ENCODE results near the gene DYNLT1. TPM values are rescaled to one million over a fixed set of nuclear protein-coding genes. Genes with fewer than 3 reads are reported as not detected.
A peak's percentile ranks its signal among the peaks of the same experiment; 100 is the strongest.

The DYNLT1 gene
- total and polyA plus RNA-seq, 2 of the 4 experiments (the other 2 are of a cell fraction): 235 to 349 TPM

GRCh38 chr6:158629367-158630221 is 14.9 kb downstream of the DYNLT1 start:
- no peak for DNase-seq
- Histone ChIP-seq H3K23ac (ENCODE audit: low read depth, low read length) (no peak overlapping the region), H2BK120ac (ENCODE audit: low read depth, low read length) (no peak overlapping the region), H3K9me3 (ENCODE audit: control insufficient read depth, insufficient read depth, low read length) (no peaks in the 10 kb centered on the region), H3K4me3 (ENCODE audit: insufficient read depth, low read depth, low read length) (no peak overlapping the region), H3K9me1 (ENCODE audit: insufficient read depth, low read length) (peaks cover 15% of the 10 kb centered on the region), H3K18ac (ENCODE audit: low read depth, low read length) (no peak overlapping the region), H3K4me1 (ENCODE audit: control insufficient read depth, insufficient read depth, low read length) (peaks cover 14% of the 10 kb centered on the region), H2BK5ac (ENCODE audit: low read depth, low read length, poor library complexity, severe bottlenecking) (no peak overlapping the region), H2AK9ac (replicated peaks; ENCODE audit: low read depth, low read length, poor library complexity) (no peak overlapping the region), H3K4ac (ENCODE audit: low read depth, low read length) (no peak overlapping the region), H3K9ac (ENCODE audit: low read depth, low read length) (no peak overlapping the region), H3K27ac (ENCODE audit: insufficient read depth, low read length) (no peak overlapping the region), H3K36me3 (ENCODE audit: control insufficient read depth, insufficient read depth, low read length) (peaks cover 36% of the 10 kb centered on the region), H2AK5ac (ENCODE audit: low read depth, low read length) (no peak overlapping the region), H2BK15ac (ENCODE audit: low read depth, low read length) (no peak overlapping the region), H4K5ac (ENCODE audit: low read depth, low read length) (no peak overlapping the region), H4K20me1 (ENCODE audit: insufficient read depth, low read length) (peaks cover 9% of the 10 kb centered on the region; the same call in 1 of the 2 replicates), H3K4me2 (ENCODE audit: low read depth, low read length) (no peak overlapping the region), H4K8ac (ENCODE audit: low read depth in 2 of 2, low read length in 2 of 2) (no peak overlapping the region), H2AFZ (replicated peaks; ENCODE audit: low read length, poor library complexity) (no peak overlapping the region), H3K79me1 (ENCODE audit: low read depth in 1 of 2, low read length in 2 of 2) (peaks cover 0 to 56% of the 10 kb centered on the region in 2 experiments), H3K56ac (ENCODE audit: extremely low read depth, insufficient read depth, low read length) (no peak overlapping the region), H3K27me3 (ENCODE audit: control insufficient read depth, insufficient read depth, low read length) (no peaks in the 10 kb centered on the region), H2BK20ac (ENCODE audit: low read depth, low read length) (no peak overlapping the region), H4K91ac (ENCODE audit: insufficient read depth, low read depth, low read length) (no peak overlapping the region), H3K14ac (replicated peaks; ENCODE audit: low read depth, low read length) (no peak overlapping the region)
- CTCF ChIA-PET: no interaction called here
- no TSS peak for BruUV-seq (replicated peaks)
- POLR2A ChIA-PET (ENCODE audit: unreplicated experiment): no interaction called here
- ATAC-seq (ENCODE audit: low read depth): no peak
- TF ChIP-seq CTCF (conservative IDR thresholded peaks at IDR 0.05; ENCODE audit: low read depth, low read length) (0 out of 2 replicates have a peak, but pooled peaks have one; percentile 14), NFE2L2 (IDR thresholded peaks at IDR 0.05; ENCODE audit: low read depth, low read length) (no peak), RAD21 (IDR thresholded peaks at IDR 0.05; ENCODE audit: low read length) (peak; percentile 30), SMC3 (IDR thresholded peaks at IDR 0.05; ENCODE audit: low read depth, low read length) (peak; percentile 17; the same call in 1 of the 2 replicates)
- dilution Hi-C loops (cut with HindIII; ENCODE audit: low sequenced_read_pairs, unreplicated experiment): no loop called here
- intact Hi-C loops (cut with micrococcal nuclease): no loop called here
- WGBS, 2 experiments (ENCODE audit: extremely low coverage in 2 of 2, insufficient read length in 1 of 2): 90% methylated on average over 14 of the region's 20 CpGs; no CpG with 5 or more reads in 1 of the 2 experiments
- in situ Hi-C loops (cut with MboI; ENCODE audit: low sequenced_read_pairs): loop anchor here (25.0 kb wide), 1 partner anchor 1083 kb away; no protein-coding TSS in a partner anchor

Data from IMR-90 (cell line).